Testis (tissue), 3 donors: ENCODE results near the gene PRR29. TPM values are rescaled to one million over a fixed set of nuclear protein-coding genes. Genes with fewer than 3 reads are reported as not detected.

ENCODE experiments used
- DNase-seq: peaks from one replicate; pipeline ENCODE4 v3.0.0-alpha.2; 2019
- H3K27ac ChIP-seq, 2 donors: fragments of 200-600 bp; sonication (generic); one replicate each; pipeline ENCODE4 v1.5.1; 2019
- H3K27me3 ChIP-seq: fragments of 200-600 bp; sonication (generic); one replicate; pipeline ENCODE4 v1.5.1; 2019
- H3K36me3 ChIP-seq: fragments of 200-600 bp; sonication (generic); one replicate; pipeline ENCODE4 v1.5.1; 2017; ENCODE audit warnings: low read depth; ENCODE audit errors: missing control alignments
- H3K4me1 ChIP-seq: fragments of 200-600 bp; sonication (generic); one replicate; pipeline ENCODE4 v1.5.1; 2019
- H3K4me3 ChIP-seq, 2 donors: fragments of 200-600 bp; sonication (generic); one replicate each; pipeline ENCODE4 v1.5.1; 2017 to 2019
- H3K9me3 ChIP-seq: fragments of 200-600 bp; sonication (generic); one replicate; pipeline ENCODE4 v1.5.1; 2017
- CTCF ChIP-seq, 3 experiments: fragments of 450-650 bp in 2 of 3; fragments of 200-600 bp in 1 of 3; sonication (generic) in 1 of 3; IDR thresholded peaks; one replicate each; pipeline ENCODE4 v1.5.1; 2016 to 2019; ENCODE audit warnings: antibody characterized with exemption in 3 of 3, mild to moderate bottlenecking in 2 of 3, moderate library complexity in 1 of 3
- POLR2A ChIP-seq: fragments of 450-650 bp; IDR thresholded peaks from one replicate; pipeline ENCODE4 v1.6.1; 2017; ENCODE audit warnings: antibody characterized with exemption, mild to moderate bottlenecking, moderate library complexity
- WGBS, 2 donors: methylation state at CpG; one replicate each; pipeline ENCODE4 v1.1.5; 2018; 5-methylcytosine and 5-hydroxymethylcytosine counted together
- intact Hi-C: fragments of 100-400 bp; cut with DNase I; formaldehyde crosslinking; loops from one replicate; pipeline ENCODE4 v1.15.1; 2023; ENCODE audit warnings: low total_unique reads
- polyA plus RNA-seq: library from polyadenylated mRNA; stranded (reverse); fragments of 350-450 nt; fragmentation: Illumina TruSeq; extraction: RNeasy Lipid Tissue Mini Kit (QIAGEN cat#74804); gene quantifications from one replicate; pipeline ENCODE4 v1.2.3, GENCODE V29; 2014; ENCODE audit warnings: low read depth, low replicate concordance; ENCODE audit not compliant: insufficient read depth
- total RNA-seq, 2 donors: library from RNA; depleted of rRNA; stranded (reverse); fragments of >200 nt; gene quantifications; one replicate each; pipeline ENCODE4 v1.2.3, GENCODE V29; 2016

PRR29 gene
- total and polyA plus RNA-seq, 3 donors from 2014 or later = 8.6 to 21.8 (median 12.2) TPM

GRCh38 chr17:63954402-63955063 lies 43.6 kb upstream of the PRR29 start:
- WGBS, 2 donors = 75 to 86% methylated on average over 11 of the region's 11 CpGs
- intact Hi-C loops = no loop called here
- H3K4me3 ChIP-seq = no peak overlapping the region
- H3K27ac ChIP-seq = no peak overlapping the region
- H3K4me1 ChIP-seq = peaks cover 6% of the 10 kb centered on the region
- no peaks in the 10 kb centered on the region for H3K9me3 ChIP-seq
- no peaks in the 10 kb centered on the region for H3K27me3 ChIP-seq
- no peak for TF ChIP-seq CTCF (IDR thresholded peaks at IDR 0.05)
- TF ChIP-seq POLR2A = no peak
- H3K36me3 ChIP-seq = no peaks in the 10 kb centered on the region
- no peak for DNase-seq

- Histone ChIP-seq H3K9me3 (no peaks in the 10 kb centered on the region), H3K27me3 (no peaks in the 10 kb centered on the region), H3K4me1 (peaks cover 6% of the 10 kb centered on the region), H3K27ac (no peak overlapping the region), H3K36me3 (no peaks in the 10 kb centered on the region), H3K4me3 (no peak overlapping the region)
- intact Hi-C loops = no loop called here
- TF ChIP-seq CTCF (IDR thresholded peaks at IDR 0.05) = no peak
- TF ChIP-seq POLR2A = no peak
- DNase-seq = no peak
- WGBS, 2 donors = 88 to 89% methylated on average over 10 to 11 of the region's 11 CpGs
Observed at GRCh38 chr17:63955232-63955631, 42.9 kb upstream of the PRR29 start.

GRCh38 chr17:63955791-63956190 lies 42.4 kb upstream of the PRR29 start:
- DNase-seq = no peak
- 87 to 90% methylated on average over 4 of the region's 4 CpGs for WGBS, 2 donors
- no peaks in the 10 kb centered on the region for H3K9me3 ChIP-seq
- H3K4me3 ChIP-seq = no peak overlapping the region
- no peak overlapping the region for H3K27ac ChIP-seq
- H3K4me1 ChIP-seq = peaks cover 6% of the 10 kb centered on the region
- no peaks in the 10 kb centered on the region for H3K27me3 ChIP-seq
- no peaks in the 10 kb centered on the region for H3K36me3 ChIP-seq
- intact Hi-C loops = no loop called here
- TF ChIP-seq POLR2A = no peak
- TF ChIP-seq CTCF (IDR thresholded peaks at IDR 0.05) = no peak

GRCh38 chr17:63956296-63956920 lies 41.7 kb upstream of the PRR29 start:
- no peak overlapping the region for H3K27ac ChIP-seq
- H3K4me1 ChIP-seq = peaks cover 6% of the 10 kb centered on the region
- intact Hi-C loops = no loop called here
- H3K9me3 ChIP-seq = no peaks in the 10 kb centered on the region
- WGBS, 2 donors = 76% methylated on average over 5 of the region's 5 CpGs
- TF ChIP-seq CTCF (IDR thresholded peaks at IDR 0.05) (no peak), POLR2A (no peak)
- H3K27me3 ChIP-seq = no peaks in the 10 kb centered on the region
- H3K36me3 ChIP-seq = no peaks in the 10 kb centered on the region
- H3K4me3 ChIP-seq = no peak overlapping the region
- no peak for DNase-seq

GRCh38 chr17:63960006-63960405 lies 38.1 kb upstream of the PRR29 start:
- no peak for DNase-seq
- intact Hi-C loops = no loop called here
- WGBS, 2 donors = 80 to 91% methylated on average over 8 to 9 of the region's 9 CpGs

More at GRCh38 chr17:63960006-63960405, 38.1 kb upstream of the PRR29 start:
- no peaks in the 10 kb centered on the region for H3K9me3 ChIP-seq
- H3K27ac ChIP-seq = no peak overlapping the region
- H3K4me3 ChIP-seq = no peak overlapping the region
- H3K4me1 ChIP-seq = peaks cover 14% of the 10 kb centered on the region
- TF ChIP-seq POLR2A (no peak), CTCF (IDR thresholded peaks at IDR 0.05) (no peak)
- H3K27me3 ChIP-seq = no peaks in the 10 kb centered on the region
- H3K36me3 ChIP-seq = no peaks in the 10 kb centered on the region
